ENCODE measurements around the gene NDUFS6. TPM values are rescaled to one million over a fixed set of nuclear protein-coding genes. Genes with fewer than 3 reads are reported as not detected.

NDUFS6 gene
- total RNA-seq, 1 experiment from 2014 or later = 72.8 TPM

DNA sequence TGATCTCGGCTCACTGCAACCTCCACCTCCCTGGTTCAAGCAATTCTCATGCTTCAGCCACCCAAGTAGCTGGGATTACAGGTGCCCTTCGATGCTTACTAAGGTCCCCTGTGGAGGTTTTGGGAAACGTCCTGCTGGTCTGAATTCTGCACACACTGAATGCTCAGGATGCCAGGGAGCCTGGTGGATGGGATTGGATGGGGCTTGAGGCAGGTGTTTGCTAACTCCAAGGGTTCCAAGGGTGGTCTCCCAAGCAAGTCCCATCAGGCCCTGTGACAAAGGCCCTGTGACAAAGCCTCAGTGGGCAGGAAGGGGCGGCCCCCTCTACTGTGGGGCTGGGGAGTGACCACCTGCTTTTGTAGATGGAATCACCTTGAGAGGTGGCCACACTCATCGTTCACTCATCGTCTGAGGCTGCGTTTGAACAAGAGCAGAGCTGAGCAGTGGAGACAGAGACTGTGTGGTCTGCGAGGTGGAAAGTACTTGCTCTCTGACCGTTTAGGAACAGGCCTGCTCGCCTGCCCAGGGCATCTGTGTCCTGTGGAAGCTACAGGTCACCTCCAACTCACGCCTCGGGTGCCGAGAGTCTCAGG lies 41.7 kb upstream of the NDUFS6 start:
- POLR2A ChIA-PET (ENCODE audit: low non-redundant PET) = no interaction called here
- Histone ChIP-seq H3K27ac (ENCODE audit: low read depth, low read length, poor library complexity, severe bottlenecking) (no peak overlapping the region), H3K4me3 (ENCODE audit: low read depth, low read length, poor library complexity, severe bottlenecking) (no peak overlapping the region), H3K27me3 (replicated peaks; ENCODE audit: insufficient read depth, low read depth, low read length, poor library complexity) (peaks cover 65% of the 10 kb centered on the region), H3K9me3 (ENCODE audit: low read depth, low read length, poor library complexity, severe bottlenecking) (no peaks in the 10 kb centered on the region), H3K36me3 (ENCODE audit: insufficient read depth, low read length, poor library complexity, severe bottlenecking) (no peaks in the 10 kb centered on the region), H3K4me1 (ENCODE audit: insufficient read depth, low read length, poor library complexity, severe bottlenecking) (no peaks in the 10 kb centered on the region)
- BruUV-seq (replicated peaks) = no TSS peak
- CTCF ChIA-PET = no interaction called here
- intact Hi-C loops (cut with micrococcal nuclease; ENCODE audit: unreplicated experiment) = no loop called here
- no peak for TF ChIP-seq CTCF (conservative IDR thresholded peaks at IDR 0.05; ENCODE audit: low read depth, low read length)
- no peak for TF ChIP-seq EZH2 (IDR thresholded peaks at IDR 0.05; ENCODE audit: borderline replicate concordance, low read depth, low read length, poor library complexity, severe bottlenecking)
- DNase-seq (ENCODE audit: low spot score) = no peak

DNA sequence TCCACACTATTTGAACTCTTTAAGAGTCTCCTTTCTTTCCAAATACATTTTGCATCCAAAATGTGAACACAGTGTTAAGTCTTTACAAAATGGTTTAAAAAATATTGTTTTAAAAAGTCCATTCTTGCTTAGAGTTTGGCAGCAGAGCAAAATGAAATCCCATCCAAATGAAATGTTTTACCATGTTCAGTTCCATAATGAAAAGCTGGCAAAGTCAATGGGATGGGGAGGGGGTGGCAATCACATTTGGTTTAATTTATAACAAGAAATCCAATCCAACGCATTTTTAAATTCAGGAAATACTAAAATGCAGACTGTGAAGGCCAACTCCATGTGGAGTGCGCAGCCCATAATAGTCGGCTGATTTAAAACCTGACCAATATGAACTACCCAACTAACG lies 41.0 kb upstream of the NDUFS6 start:
- no peak for DNase-seq (ENCODE audit: low spot score)
- Histone ChIP-seq H3K4me1 (ENCODE audit: insufficient read depth, low read length, poor library complexity, severe bottlenecking) (no peaks in the 10 kb centered on the region), H3K4me3 (ENCODE audit: low read depth, low read length, poor library complexity, severe bottlenecking) (no peak overlapping the region), H3K36me3 (ENCODE audit: insufficient read depth, low read length, poor library complexity, severe bottlenecking) (no peaks in the 10 kb centered on the region), H3K27ac (ENCODE audit: low read depth, low read length, poor library complexity, severe bottlenecking) (no peak overlapping the region), H3K27me3 (replicated peaks; ENCODE audit: insufficient read depth, low read depth, low read length, poor library complexity) (peaks cover 71% of the 10 kb centered on the region), H3K9me3 (ENCODE audit: low read depth, low read length, poor library complexity, severe bottlenecking) (no peaks in the 10 kb centered on the region)
- CTCF ChIA-PET = no interaction called here
- intact Hi-C loops (cut with micrococcal nuclease; ENCODE audit: unreplicated experiment) = loop anchor here (10.0 kb wide), 1 partner anchor 275 kb away; no protein-coding TSS in a partner anchor
- no TSS peak for BruUV-seq (replicated peaks)
- POLR2A ChIA-PET (ENCODE audit: low non-redundant PET) = no interaction called here
- TF ChIP-seq CTCF (conservative IDR thresholded peaks at IDR 0.05; ENCODE audit: low read depth, low read length) (no peak), EZH2 (IDR thresholded peaks at IDR 0.05; ENCODE audit: borderline replicate concordance, low read depth, low read length, poor library complexity, severe bottlenecking) (no peak)

DNA sequence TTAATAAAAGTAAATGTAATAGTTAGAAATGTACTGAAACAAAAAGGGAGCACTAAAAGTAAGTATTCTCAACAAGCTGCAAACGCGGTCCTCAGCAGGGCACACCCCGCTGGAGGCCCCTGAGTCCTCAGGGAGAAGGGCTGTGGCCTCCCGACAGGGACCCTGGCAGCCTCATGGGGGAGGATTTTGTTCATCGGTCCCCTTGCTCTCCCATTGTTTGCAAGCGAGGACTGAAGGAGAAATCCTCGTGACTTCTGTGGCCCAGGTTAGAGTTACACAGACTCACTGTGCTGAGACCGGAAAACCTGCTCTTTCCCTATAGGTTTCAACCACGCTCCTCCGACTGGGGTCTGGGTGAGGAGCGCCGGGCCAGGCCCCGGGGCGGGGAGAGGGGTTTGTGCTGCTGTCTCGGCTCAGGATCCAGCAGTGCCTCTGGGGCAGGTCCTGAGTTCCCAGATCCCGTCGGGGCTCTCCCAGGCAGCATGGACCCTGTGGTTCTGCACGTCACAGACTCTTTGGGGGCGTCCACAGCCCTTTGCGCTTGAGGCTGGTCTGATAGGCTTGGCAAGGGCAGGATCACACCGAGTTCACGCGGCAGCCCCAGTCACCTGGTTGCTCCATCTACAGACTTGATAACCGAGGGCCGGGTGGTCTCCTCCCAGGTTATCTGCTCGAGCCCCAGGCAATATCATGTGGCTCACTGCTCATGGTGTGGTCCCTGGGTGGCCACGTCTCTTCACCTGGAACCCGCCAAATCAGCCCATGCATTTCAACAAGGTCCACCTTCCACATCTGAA lies 40.4 kb upstream of the NDUFS6 start:
- intact Hi-C loops (cut with micrococcal nuclease; ENCODE audit: unreplicated experiment) = loop anchor here (10.0 kb wide), 1 partner anchor 274 kb away; no protein-coding TSS in a partner anchor
- no TSS peak for BruUV-seq (replicated peaks)

More for the DNA sequence above, 40.4 kb upstream of the NDUFS6 start:
- Histone ChIP-seq H3K27ac (ENCODE audit: low read depth, low read length, poor library complexity, severe bottlenecking) (no peak overlapping the region), H3K9me3 (ENCODE audit: low read depth, low read length, poor library complexity, severe bottlenecking) (no peaks in the 10 kb centered on the region), H3K4me1 (ENCODE audit: insufficient read depth, low read length, poor library complexity, severe bottlenecking) (no peaks in the 10 kb centered on the region), H3K36me3 (ENCODE audit: insufficient read depth, low read length, poor library complexity, severe bottlenecking) (no peaks in the 10 kb centered on the region), H3K4me3 (ENCODE audit: low read depth, low read length, poor library complexity, severe bottlenecking) (no peak overlapping the region), H3K27me3 (replicated peaks; ENCODE audit: insufficient read depth, low read depth, low read length, poor library complexity) (peaks cover 69% of the 10 kb centered on the region)
- TF ChIP-seq CTCF (conservative IDR thresholded peaks at IDR 0.05; ENCODE audit: low read depth, low read length) (no peak), EZH2 (IDR thresholded peaks at IDR 0.05; ENCODE audit: borderline replicate concordance, low read depth, low read length, poor library complexity, severe bottlenecking) (no peak)
- CTCF ChIA-PET = no interaction called here
- POLR2A ChIA-PET (ENCODE audit: low non-redundant PET) = no interaction called here
- no peak for DNase-seq (ENCODE audit: low spot score)
